Left hindlimb (tissue), 1 donor: ENCODE data around the gene MMP13.
"Not testable (repeated sequence)": the region's sequence is repeated elsewhere in the genome, so short reads cannot be mapped to it uniquely, and the experiment has no call there.

ENCODE experiments used
- DNase-seq: peaks from one replicate; pipeline ENCODE4 v3.0.0-alpha.2; 2018

MMP13 gene

DNA sequence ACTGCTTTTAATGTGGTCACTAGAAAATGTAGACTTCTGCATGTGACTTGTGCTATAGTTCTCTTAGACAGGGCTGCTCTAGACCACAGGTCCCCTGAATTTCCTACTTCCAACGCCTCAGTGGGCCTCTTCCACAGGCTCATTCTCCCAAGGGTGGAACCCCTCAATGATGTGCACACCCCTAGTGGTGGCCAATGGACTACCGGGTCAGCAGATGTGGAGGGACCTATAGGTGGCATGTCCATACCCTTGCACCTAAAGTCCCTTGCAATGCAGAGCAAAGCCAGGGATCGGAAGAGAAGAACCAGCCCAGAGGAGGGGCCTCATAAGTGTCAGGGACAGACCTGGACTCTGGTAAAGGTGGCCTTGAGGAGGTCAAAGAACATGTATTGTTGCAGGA lies 20.0 kb downstream of the MMP13 start:
- DNase-seq = no peak

- no peak for DNase-seq
These were observed 20.8 kb downstream of the MMP13 start for GRCh38 chr11:102934735-102935134.

DNA sequence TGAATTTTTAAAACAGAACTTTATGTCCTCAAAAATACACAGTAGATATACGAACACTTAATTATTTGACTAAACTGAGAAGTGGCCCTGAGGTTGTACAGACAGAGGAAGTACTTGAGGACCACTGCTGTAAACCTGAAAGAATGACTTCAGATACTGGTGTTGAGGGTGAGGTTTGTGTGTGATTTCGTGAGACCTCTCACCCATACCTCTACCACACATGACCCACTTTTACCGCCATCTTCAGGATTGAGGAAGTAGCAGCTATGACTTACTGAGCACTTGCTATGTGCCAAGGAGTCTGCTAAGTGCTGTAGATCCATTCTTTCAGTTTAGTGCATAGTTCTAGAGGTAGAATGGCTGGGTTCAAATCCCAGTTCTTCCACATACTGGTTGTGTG lies 21.9 kb downstream of the MMP13 start:
- DNase-seq = no peak

GRCh38 chr11:102932678-102933077 lies 22.9 kb downstream of the MMP13 start:
- DNase-seq = no peak

DNA sequence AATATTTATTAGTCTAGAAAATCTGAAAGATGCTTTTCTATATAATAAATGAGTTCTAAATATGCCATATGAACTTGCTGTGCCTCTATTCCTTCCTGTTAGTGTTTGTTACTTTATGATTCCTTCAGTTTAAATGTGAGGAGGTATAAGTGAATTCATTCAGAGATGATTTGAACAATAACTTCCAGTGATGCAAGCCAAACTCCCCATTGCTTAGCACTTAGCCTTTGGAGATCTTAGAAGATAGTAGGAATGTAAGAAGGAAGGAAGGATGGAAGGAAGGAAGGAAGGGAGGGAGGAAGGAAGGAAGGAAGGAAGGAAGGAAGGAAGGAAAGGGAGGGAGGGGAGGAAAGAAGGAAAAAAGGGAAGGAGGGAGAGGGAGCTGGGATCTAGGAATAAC lies 25.1 kb downstream of the MMP13 start:
- DNase-seq = no peak

DNA sequence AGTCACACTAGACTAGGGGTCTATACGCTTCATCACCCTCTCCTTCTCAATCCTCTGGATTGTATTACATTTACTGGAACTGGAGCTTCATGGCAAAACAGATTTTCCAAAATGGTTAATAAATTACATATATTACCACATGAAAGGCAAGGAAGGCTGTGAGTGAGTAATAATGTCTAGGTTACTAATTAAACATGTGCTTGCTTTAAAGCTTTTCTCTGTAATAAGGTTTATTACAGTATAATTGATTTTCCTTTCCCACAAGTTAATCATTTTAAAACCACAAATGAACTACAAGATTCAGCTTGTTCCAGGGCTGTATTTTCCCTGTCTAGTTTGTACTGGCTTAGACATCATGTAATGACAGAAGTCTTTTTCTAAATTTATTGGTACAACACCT lies 25.6 kb downstream of the MMP13 start:
- DNase-seq = no peak

DNA sequence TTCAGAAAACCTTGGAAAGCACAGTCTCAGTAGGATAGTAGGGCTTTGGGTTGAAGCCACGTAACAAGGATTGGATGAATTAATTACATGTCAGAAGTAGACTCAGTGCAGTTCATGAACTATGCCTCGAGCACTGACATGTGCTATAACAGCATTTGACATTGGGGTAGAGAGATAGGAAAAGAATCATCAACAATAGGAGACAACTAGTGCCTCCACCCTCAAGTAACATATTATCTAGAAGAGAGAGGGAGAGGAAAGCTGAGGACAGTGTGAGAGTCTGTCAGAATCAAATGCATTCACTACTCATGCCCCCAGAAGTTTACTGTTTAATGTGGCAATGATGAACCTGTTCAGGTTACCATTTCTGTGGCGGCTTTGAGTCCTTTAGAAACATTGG lies 26.4 kb downstream of the MMP13 start:
- DNase-seq = no peak

DNA sequence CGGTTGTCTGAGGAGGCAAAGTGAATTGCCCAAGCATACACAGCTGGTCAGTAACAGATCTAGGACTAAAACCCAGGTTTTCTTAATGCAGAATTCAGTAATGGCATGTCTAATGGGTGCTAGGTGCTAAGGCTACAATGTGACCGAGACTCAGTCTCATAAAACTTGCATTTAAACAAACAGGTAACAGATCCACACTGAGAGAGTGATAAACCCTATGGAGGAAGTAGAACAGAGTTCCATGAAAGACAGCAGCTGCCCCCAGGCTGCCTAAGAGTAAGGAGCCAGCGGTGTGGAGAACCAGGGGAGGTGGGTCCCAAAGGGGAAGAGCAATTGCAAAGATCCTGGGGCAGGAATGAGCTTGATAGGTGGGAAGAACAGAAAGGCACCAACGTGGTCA lies 27.3 kb downstream of the MMP13 start:
- DNase-seq = no peak

DNA sequence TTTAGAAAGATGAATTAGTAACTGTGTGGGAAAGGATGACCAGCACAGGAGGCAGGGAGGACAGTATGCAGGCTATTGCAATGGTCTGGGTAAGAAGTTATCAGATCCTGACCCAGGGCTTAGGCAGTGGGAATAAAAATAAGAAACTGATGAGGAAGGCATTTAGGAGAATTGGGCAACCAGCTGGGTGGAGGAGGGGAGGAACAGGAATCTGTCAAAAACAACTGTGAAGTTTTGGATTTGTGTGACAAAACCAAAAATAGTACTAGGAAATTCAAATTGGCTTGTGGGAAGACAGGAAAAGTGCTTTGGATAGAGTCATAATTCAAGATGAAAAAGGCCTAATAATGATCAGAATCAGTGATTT lies 27.9 kb downstream of the MMP13 start:
- DNase-seq = no peak

GRCh38 chr11:102926961-102927623 lies 28.4 kb downstream of the MMP13 start:
- DNase-seq = no peak

DNA sequence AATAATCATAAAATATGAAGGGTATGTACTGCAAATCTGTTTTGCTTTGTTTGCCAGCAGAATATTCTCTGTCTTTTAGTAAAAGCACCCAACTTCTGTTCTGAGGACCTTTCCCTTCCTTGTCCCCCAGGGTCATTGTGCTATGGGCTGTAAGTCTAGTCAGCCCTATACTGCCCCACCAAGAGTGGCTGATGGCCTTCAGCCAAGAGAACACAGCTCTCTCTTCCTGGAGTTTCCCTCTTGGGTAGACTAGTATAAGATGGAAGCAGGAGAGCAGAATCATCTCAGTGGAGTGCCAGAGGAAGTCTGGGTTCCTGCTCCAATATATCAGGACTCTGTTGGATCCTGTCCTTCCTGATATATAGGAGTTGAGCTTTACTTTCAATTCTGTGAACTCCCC lies 29.0 kb downstream of the MMP13 start:
- no peak for DNase-seq

- DNase-seq = no peak
These were observed 29.5 kb downstream of the MMP13 start for GRCh38 chr11:102925988-102926387.

- DNase-seq = no peak
These were observed 30.6 kb downstream of the MMP13 start for GRCh38 chr11:102924851-102925380.

DNA sequence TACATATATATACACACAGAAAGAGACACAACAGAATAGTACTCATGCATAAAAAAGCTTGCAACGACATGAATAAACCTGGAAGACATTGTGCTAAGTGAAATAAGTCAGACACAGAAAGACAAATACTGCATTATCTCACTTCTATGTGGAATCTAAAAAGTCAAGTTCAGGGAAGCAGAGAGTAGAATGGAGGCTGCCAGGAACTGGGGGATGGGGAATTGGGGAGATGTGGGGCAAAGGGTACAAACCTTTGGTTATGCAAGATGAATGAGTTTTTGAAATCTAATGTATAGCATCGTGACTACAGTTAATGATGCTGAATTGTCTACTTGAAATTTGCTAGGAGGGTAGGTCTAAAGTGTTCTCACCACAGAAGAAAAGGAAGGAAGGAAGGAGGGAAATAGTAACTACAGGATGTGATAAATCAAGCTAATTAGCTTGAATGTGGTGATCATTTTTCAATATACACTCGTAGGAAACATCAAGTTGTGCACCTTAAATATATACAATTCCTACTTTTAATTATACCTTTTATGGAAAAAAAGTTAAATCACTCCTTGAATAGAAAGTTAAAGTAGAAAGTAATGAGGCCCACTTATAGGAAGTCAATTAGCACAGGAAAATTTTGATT lies 33.8 kb downstream of the MMP13 start:
- DNase-seq = no peak

DNA sequence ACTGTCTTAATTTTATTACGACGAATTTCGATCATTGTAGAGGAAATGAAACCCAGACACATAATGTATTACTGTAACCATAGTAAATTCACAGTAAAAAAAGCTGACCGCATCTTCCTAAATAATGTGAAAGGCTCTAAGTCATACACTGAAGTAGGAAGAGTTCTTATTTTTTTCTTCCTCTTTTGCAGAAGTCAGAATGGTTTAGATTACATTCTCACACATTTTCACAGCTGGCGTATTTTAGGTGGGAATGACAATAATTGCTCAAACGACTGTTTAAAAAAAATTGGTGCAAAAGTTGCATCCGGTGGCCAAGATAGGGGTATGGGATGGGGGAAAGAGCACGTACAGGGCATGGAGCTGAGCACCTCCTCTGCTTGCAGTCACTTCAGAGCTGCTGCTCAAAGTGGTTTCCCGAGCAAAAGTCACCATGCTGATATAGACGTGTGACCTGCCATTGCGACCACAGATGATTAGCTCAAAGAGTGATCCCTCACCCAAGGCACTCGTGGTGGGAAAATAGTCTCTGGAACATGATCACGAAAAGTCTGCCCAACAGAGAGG lies 35.3 kb downstream of the MMP13 start:
- DNase-seq = no peak

- DNase-seq = no peak
These were observed 40.5 kb downstream of the MMP13 start for GRCh38 chr11:102915044-102915375.

GRCh38 chr11:102914238-102915043 lies 41.1 kb downstream of the MMP13 start:
- peak; percentile 39 for DNase-seq

- DNase-seq = no peak
These were observed 43.1 kb downstream of the MMP13 start for GRCh38 chr11:102912482-102912830.

DNA sequence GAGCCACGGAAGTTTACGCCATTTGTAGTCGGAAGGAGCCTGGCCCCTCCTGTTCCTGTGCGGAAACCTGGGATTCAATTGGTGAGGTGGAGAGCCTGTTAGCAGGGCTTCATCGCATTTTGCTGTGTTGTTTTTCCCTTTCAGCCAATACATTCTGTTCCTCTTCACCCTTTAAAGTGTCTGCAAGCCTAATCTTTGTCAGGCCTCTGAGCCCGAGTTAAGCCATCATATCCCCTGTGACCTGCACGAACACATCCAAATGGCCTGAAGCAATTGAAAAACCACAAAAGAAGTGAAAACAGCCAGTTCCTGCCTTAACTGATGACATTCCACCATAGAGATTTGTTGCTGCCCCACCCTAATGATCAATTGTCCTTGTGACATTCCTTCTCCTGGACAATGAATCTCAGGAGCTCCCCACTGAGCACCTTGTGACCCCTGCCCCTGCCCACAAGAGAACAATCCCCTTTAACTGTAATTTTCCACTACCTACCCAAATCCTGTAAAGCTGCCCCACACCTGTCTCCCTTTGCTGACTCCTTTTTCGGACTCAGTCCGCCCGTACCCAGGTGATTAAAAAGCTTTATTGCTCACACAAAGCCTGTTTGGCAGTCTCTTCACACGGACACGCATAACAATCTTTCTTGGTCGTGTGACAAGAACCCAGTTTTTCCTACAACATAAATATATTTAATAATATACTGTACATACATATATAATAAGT lies 43.6 kb downstream of the MMP13 start:
- DNase-seq = no peak

DNA sequence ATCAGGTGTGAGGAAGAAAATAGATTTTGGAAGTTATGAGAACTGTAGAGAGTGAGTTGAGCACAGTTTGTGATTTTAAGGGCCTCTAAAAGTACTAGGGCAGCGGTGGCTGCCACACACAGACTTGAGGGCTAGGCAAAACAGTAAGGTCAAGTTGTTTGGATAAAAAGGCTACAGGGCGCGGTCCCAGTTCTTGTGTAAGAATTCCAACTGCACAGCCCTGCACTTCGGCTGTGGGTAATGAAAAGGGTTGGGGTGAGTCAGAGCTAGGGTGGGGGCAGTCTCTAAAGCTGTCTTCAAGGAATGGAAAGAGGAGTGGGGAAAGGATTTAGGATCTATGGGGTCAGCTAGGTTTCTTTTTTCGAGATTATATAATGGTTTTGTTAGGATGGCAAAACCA lies 49.7 kb downstream of the MMP13 start:
- DNase-seq = not testable (repeated sequence)

- DNase-seq = not testable (repeated sequence)
These were observed 51.6 kb downstream of the MMP13 start for GRCh38 chr11:102903895-102904294.

- DNase-seq = no peak
These were observed 55.2 kb downstream of the MMP13 start for GRCh38 chr11:102900346-102900745.
